NCI-H2196 treated with DMSO at 0.1 percent for 48 hours (cell line): ENCODE measurements around the gene NUP155.
"Not testable (repeated sequence)": the region's sequence is repeated elsewhere in the genome, so short reads cannot be mapped to it uniquely, and the experiment has no call there.

ENCODE experiments used
- DNase-seq: peaks from one replicate; lab custom pipeline; 2025; ENCODE audit not compliant: unreplicated experiment; lab: John Stamatoyannopoulos, UW

Gene NUP155

GRCh38 chr5:37370864-37371726 lies at the start of gene NUP155:
Gene NUP155 (minus strand): TSS chr5:37371106. CDS start chr5:37370977, 129 bp downstream.
- DNase-seq, result peak; percentile 99

GRCh38 chr5:37417347-37417746 lies 46.4 kb upstream of the NUP155 start:
- no peak for DNase-seq

GRCh38 chr5:37415456-37415855 lies 44.5 kb upstream of the NUP155 start:
- not testable (repeated sequence) for DNase-seq

- no peak for DNase-seq
Observed at GRCh38 chr5:37412515-37412914, 41.6 kb upstream of the NUP155 start.

- DNase-seq, result no peak
Observed at GRCh38 chr5:37400501-37400900, 29.6 kb upstream of the NUP155 start.

- DNase-seq, result no peak
Observed at GRCh38 chr5:37396352-37396751, 25.4 kb upstream of the NUP155 start.

- no peak for DNase-seq
Observed at GRCh38 chr5:37391591-37391990, 20.7 kb upstream of the NUP155 start.

GRCh38 chr5:37379100-37379628 lies 8.3 kb upstream of the NUP155 start, which contains the start of gene WDR70:
Gene WDR70 (plus strand): TSS chr5:37379318. CDS start chr5:37379368, 50 bp downstream.
- peak; percentile 81 for DNase-seq

GRCh38 chr5:37378066-37378465 lies 7.2 kb upstream of the NUP155 start:
- DNase-seq, result not testable (repeated sequence)

- DNase-seq, result no peak
Observed at GRCh38 chr5:37375091-37375490, 4.2 kb upstream of the NUP155 start.

- DNase-seq, result no peak
Observed at GRCh38 chr5:37370550-37370863, 399 bp downstream of the NUP155 start.

GRCh38 chr5:37355161-37355560 lies 15.7 kb downstream of the NUP155 start:
- DNase-seq, result no peak

GRCh38 chr5:37342741-37343140 lies 28.2 kb downstream of the NUP155 start:
- not testable (repeated sequence) for DNase-seq

- not testable (repeated sequence) for DNase-seq
Observed at GRCh38 chr5:37334754-37335153, 36.2 kb downstream of the NUP155 start.

GRCh38 chr5:37326536-37326935 lies 44.4 kb downstream of the NUP155 start:
- DNase-seq, result no peak

GRCh38 chr5:37323607-37324006 lies 47.3 kb downstream of the NUP155 start:
- DNase-seq, result no peak

GRCh38 chr5:37319037-37319782 lies 51.7 kb downstream of the NUP155 start:
- no peak for DNase-seq

- no peak for DNase-seq
Observed at GRCh38 chr5:37316027-37316426, 54.9 kb downstream of the NUP155 start.

- DNase-seq, result no peak
Observed at GRCh38 chr5:37310360-37310759, 60.5 kb downstream of the NUP155 start.

- no peak for DNase-seq
Observed at GRCh38 chr5:37308793-37309192, 62.1 kb downstream of the NUP155 start.

GRCh38 chr5:37304888-37305287 lies 66.0 kb downstream of the NUP155 start:
- DNase-seq, result no peak

GRCh38 chr5:37296313-37296712 lies 74.6 kb downstream of the NUP155 start:
- DNase-seq, result not testable (repeated sequence)
